Gastroesophageal sphincter (tissue), 3 donors: ENCODE results near the gene COL6A1.

ENCODE experiments used
- POLR2AphosphoS5 ChIP-seq: sonication (generic); formaldehyde crosslinking; IDR thresholded peaks from one replicate; pipeline ENCODE4 v1.6.1; 2017; ENCODE audit warnings: antibody characterized with exemption
- TF ChIP-seq, protein P1 (sequence below), 4 experiments: fragments of 200-600 bp in 2 of 4; fragments of 450-650 bp in 2 of 4; sonication (generic) in 1 of 4; IDR thresholded peaks; one replicate each; pipeline ENCODE4 v1.5.1; 2017 to 2019; ENCODE audit warnings: antibody characterized with exemption in 4 of 4, mild to moderate bottlenecking in 2 of 4, moderate library complexity in 2 of 4

GRCh38 chr21:46018615-46019014, 37.0 kb downstream of the COL6A1 start:
- TF ChIP-seq, protein P1, sequence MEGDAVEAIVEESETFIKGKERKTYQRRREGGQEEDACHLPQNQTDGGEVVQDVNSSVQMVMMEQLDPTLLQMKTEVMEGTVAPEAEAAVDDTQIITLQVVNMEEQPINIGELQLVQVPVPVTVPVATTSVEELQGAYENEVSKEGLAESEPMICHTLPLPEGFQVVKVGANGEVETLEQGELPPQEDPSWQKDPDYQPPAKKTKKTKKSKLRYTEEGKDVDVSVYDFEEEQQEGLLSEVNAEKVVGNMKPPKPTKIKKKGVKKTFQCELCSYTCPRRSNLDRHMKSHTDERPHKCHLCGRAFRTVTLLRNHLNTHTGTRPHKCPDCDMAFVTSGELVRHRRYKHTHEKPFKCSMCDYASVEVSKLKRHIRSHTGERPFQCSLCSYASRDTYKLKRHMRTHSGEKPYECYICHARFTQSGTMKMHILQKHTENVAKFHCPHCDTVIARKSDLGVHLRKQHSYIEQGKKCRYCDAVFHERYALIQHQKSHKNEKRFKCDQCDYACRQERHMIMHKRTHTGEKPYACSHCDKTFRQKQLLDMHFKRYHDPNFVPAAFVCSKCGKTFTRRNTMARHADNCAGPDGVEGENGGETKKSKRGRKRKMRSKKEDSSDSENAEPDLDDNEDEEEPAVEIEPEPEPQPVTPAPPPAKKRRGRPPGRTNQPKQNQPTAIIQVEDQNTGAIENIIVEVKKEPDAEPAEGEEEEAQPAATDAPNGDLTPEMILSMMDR (IDR thresholded peaks at IDR 0.05) = no peak
- TF ChIP-seq POLR2AphosphoS5 = no peak
